HCT116 (cell line): ENCODE data around the gene TIGD2. TPM values are rescaled to one million over a fixed set of nuclear protein-coding genes. Genes with fewer than 3 reads are reported as not detected.
A peak's percentile ranks its signal among the peaks of the same experiment; 100 is the strongest.

ENCODE experiments used
- ATAC-seq: fragments of 200-7000 bp; cut with Tn5 transposase; 2 replicates; pipeline ENCODE4 v1.9.1; 2020; ENCODE audit warnings: mild to moderate bottlenecking, moderate library complexity
- BruUV-seq: library from RNA; stranded (reverse); fragments of 400-500 nt; replicated peaks from 2 replicates; lab custom pipeline; 2021; lab: Mats Ljungman, UMichigan
- CTCF ChIA-PET: fragments of 300-600 bp; sonication (Branson Sonifier 250); formaldehyde crosslinking; loops from one replicate; lab custom pipeline; 2021; ENCODE audit warnings: antibody characterized with exemption; lab: Charles Lee
- POLR2A ChIA-PET: fragments of 300-600, 350-600 bp; sonication (Branson Sonifier 250); formaldehyde crosslinking; loops from one replicate; lab custom pipeline; 2021; ENCODE audit warnings: antibody characterized with exemption; lab: Charles Lee
- RAD21 ChIA-PET, 2 experiments: fragments of 300-600 bp; sonication (Branson Sonifier 250); formaldehyde crosslinking; loops; one replicate each; lab custom pipeline; 2023; ENCODE audit warnings: low total read pairs in 2 of 2; ENCODE audit not compliant: uncharacterized antibody in 2 of 2, unreplicated experiment in 2 of 2, low non-redundant PET in 1 of 2; lab: Charles Lee
- DNase-seq: peaks from one replicate; pipeline ENCODE4 v3.0.0-alpha.2; 2010; ENCODE audit warnings: low read depth, low spot score
- H2AFZ ChIP-seq: fragments of 200-600 bp; shearing (Covaris generic), sonication (generic); 2 replicates; pipeline ENCODE4 v1.6.1; 2017; ENCODE audit warnings: low read depth, mixed run types, mixed read lengths, antibody characterized with exemption, low read length; ENCODE audit not compliant: poor library complexity, severe bottlenecking
- H3K27ac ChIP-seq: 2 replicates; pipeline ENCODE4 v1.5.1; 2012; ENCODE audit warnings: low read depth, low read length
- H3K27me3 ChIP-seq: fragments of 200-600 bp; sonication (generic); 2 replicates; pipeline ENCODE4 v1.6.1; 2016; ENCODE audit warnings: mixed run types, low read length, mixed read lengths; ENCODE audit not compliant: insufficient read depth
- H3K36me3 ChIP-seq, 2 experiments: fragments of 200-500 bp in 1 of 2; fragments of 200-600 bp in 1 of 2; sonication (Bioruptor generic) in 1 of 2; sonication (generic) in 1 of 2; 2 replicates each; pipeline versions ENCODE4 v1.5.1 to v1.6.1; 2014 to 2016; ENCODE audit warnings: low read length in 2 of 2, inconsistent platforms in 1 of 2, mixed read lengths in 1 of 2, mixed run types in 1 of 2; ENCODE audit not compliant: insufficient read depth in 2 of 2, control insufficient read depth in 1 of 2
- H3K4me1 ChIP-seq, 2 experiments: fragments of 200-600 bp in 1 of 2; sonication (generic) in 1 of 2; 2 replicates each; pipeline versions ENCODE4 v1.5.1 to v1.6.1; 2012 to 2017; ENCODE audit warnings: low read length in 2 of 2, inconsistent platforms in 1 of 2, mild to moderate bottlenecking in 1 of 2, mixed read lengths in 1 of 2, mixed run types in 1 of 2, moderate library complexity in 1 of 2; ENCODE audit not compliant: insufficient read depth in 2 of 2, control insufficient read depth in 1 of 2
- H3K4me2 ChIP-seq: fragments of 200-600 bp; sonication (generic); 2 replicates; pipeline ENCODE4 v1.6.1; 2017; ENCODE audit warnings: mixed run types, low read length, mixed read lengths
- H3K4me3 ChIP-seq, 2 experiments: fragments of 200-600 bp in 1 of 2; sonication (generic) in 1 of 2; replicated peaks in 1 of 2; 2 replicates each; pipeline ENCODE4 v1.5.1; 2011 to 2016; ENCODE audit warnings: low read length in 2 of 2, control low read depth in 1 of 2, low read depth in 1 of 2, mild to moderate bottlenecking in 1 of 2, mixed read lengths in 1 of 2, mixed run types in 1 of 2
- H3K79me2 ChIP-seq: fragments of 200-600 bp; sonication (generic); 2 replicates; pipeline ENCODE4 v1.6.1; 2017; ENCODE audit warnings: mild to moderate bottlenecking, mixed run types, low read length, moderate library complexity, mixed read lengths; ENCODE audit not compliant: insufficient read depth
- H3K9ac ChIP-seq: fragments of 200-600 bp; sonication (generic); 2 replicates; pipeline ENCODE4 v1.6.1; 2016; ENCODE audit warnings: low read length, mixed read lengths
- H3K9me2 ChIP-seq: fragments of 200-600 bp; sonication (generic), shearing (Covaris generic); 2 replicates; pipeline ENCODE4 v1.6.1; 2017; ENCODE audit warnings: mixed run types, mild to moderate bottlenecking, moderate library complexity; ENCODE audit not compliant: insufficient read depth
- H3K9me3 ChIP-seq, 2 experiments: fragments of 200-500 bp in 1 of 2; fragments of 200-600 bp in 1 of 2; sonication (Bioruptor generic) in 1 of 2; sonication (generic) in 1 of 2; 2 replicates each; pipeline ENCODE4 v1.6.1; 2014 to 2017; ENCODE audit warnings: low read length in 2 of 2, mixed read lengths in 2 of 2, inconsistent platforms in 1 of 2, low read depth in 1 of 2, mild to moderate bottlenecking in 1 of 2, mixed run types in 1 of 2, moderate library complexity in 1 of 2; ENCODE audit not compliant: control insufficient read depth in 1 of 2, insufficient read depth in 1 of 2
- H4K20me1 ChIP-seq: fragments of 200-600 bp; sonication (generic), shearing (Covaris generic); 2 replicates; pipeline ENCODE4 v1.6.1; 2017; ENCODE audit warnings: mixed run types, mild to moderate bottlenecking, moderate library complexity; ENCODE audit not compliant: insufficient read depth
- EGR1 ChIP-seq: IDR thresholded peaks from 2 replicates; pipeline ENCODE4 v1.6.1; 2012; ENCODE audit warnings: low read depth
- RAD21 ChIP-seq: IDR thresholded peaks from 2 replicates; pipeline ENCODE4 v1.6.1; 2012; ENCODE audit warnings: low read depth, mild to moderate bottlenecking
- ZFX ChIP-seq: fragments of 450-650 bp; IDR thresholded peaks from 2 replicates; pipeline ENCODE4 v1.6.1; 2017
- intact Hi-C: fragments of 100-400 bp; cut with micrococcal nuclease; formaldehyde crosslinking; loops from 2 replicates; pipeline ENCODE4 v1.10.0; 2022
- total RNA-seq: library from RNA; stranded (reverse); gene quantifications from one replicate; pipeline ENCODE4 v1.2.1, GENCODE V29; 2021; ENCODE audit not compliant: unreplicated experiment

TIGD2 gene
- total RNA-seq, 1 experiment from 2014 or later, result 10.3 TPM

DNA sequence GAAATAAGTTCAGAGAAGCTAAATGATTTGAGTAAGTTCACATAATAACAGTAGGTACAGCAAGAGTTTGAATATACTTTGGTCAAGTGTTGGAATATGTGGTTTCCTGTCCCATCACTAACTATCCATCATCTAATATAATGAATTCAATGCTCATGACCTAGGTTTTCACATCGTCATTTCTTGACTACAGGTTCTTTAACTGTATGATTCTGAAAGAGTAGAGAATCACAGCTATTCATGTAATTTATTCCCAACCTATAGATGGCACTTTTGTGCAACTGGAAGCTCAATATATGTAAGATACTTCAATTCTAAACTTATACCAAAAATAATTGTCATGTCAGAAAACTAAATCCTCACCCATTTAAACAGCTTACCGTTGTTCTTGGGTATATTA is 53.1 kb downstream of the TIGD2 start:
- Histone ChIP-seq H3K27me3 (no peaks in the 10 kb centered on the region), H3K27ac (no peak overlapping the region), H3K4me2 (no peak overlapping the region), H3K9me3 (no peaks in the 10 kb centered on the region), H4K20me1 (no peaks in the 10 kb centered on the region), H2AFZ (no peak overlapping the region), H3K4me1 (no peaks in the 10 kb centered on the region), H3K4me3 (no peak overlapping the region), H3K9ac (no peak overlapping the region), H3K9me2 (no peaks in the 10 kb centered on the region), H3K79me2 (no peaks in the 10 kb centered on the region), H3K36me3 (no peaks in the 10 kb centered on the region)
- ATAC-seq (no peak), DNase-seq (no peak)
- no peak for TF ChIP-seq ZFX
- no peak for TF ChIP-seq EGR1
- peak; percentile 36 for TF ChIP-seq RAD21
- BruUV-seq, result no TSS peak
- ChIA-PET RAD21 (no interaction called here), CTCF (interaction anchor here (0.6 to 1.5 kb wide), 4 partner anchors 9 to 476 kb away, joined by 3 to 4 read pairs (median 3); no protein-coding TSS in a partner anchor), POLR2A (no interaction called here)
- intact Hi-C loops, result no loop called here

Other genes with a start within 250 kb of the TIGD2 start
- 17.2 TPM for gene FAM13A, start 54.3 kb upstream of the TIGD2 start, total RNA-seq
- 0.39 TPM for gene GPRIN3, start 196.3 kb downstream of the TIGD2 start, total RNA-seq